HCT116 (cell line): Measurements from ENCODE around the gene NSUN2. TPM values are rescaled to one million over a fixed set of nuclear protein-coding genes. Genes with fewer than 3 reads are reported as not detected.

Source experiments
- ATAC-seq: fragments of 200-7000 bp; cut with Tn5 transposase; 2 replicates; pipeline ENCODE4 v1.9.1; 2020; ENCODE audit warnings: mild to moderate bottlenecking, moderate library complexity
- BruUV-seq: library from RNA; stranded (reverse); fragments of 400-500 nt; replicated peaks from 2 replicates; lab custom pipeline; 2021; lab: Mats Ljungman, UMichigan
- CTCF ChIA-PET: fragments of 300-600 bp; sonication (Branson Sonifier 250); formaldehyde crosslinking; loops from one replicate; lab custom pipeline; 2021; ENCODE audit warnings: antibody characterized with exemption; lab: Charles Lee
- POLR2A ChIA-PET: fragments of 300-600, 350-600 bp; sonication (Branson Sonifier 250); formaldehyde crosslinking; loops from one replicate; lab custom pipeline; 2021; ENCODE audit warnings: antibody characterized with exemption; lab: Charles Lee
- RAD21 ChIA-PET, 2 experiments: fragments of 300-600 bp; sonication (Branson Sonifier 250); formaldehyde crosslinking; loops; one replicate each; lab custom pipeline; 2023; ENCODE audit warnings: low total read pairs in 2 of 2; ENCODE audit not compliant: uncharacterized antibody in 2 of 2, unreplicated experiment in 2 of 2, low non-redundant PET in 1 of 2; lab: Charles Lee
- DNase-seq: peaks from one replicate; pipeline ENCODE4 v3.0.0-alpha.2; 2010; ENCODE audit warnings: low read depth, low spot score
- H2AFZ ChIP-seq: fragments of 200-600 bp; shearing (Covaris generic), sonication (generic); 2 replicates; pipeline ENCODE4 v1.6.1; 2017; ENCODE audit warnings: low read depth, mixed run types, mixed read lengths, antibody characterized with exemption, low read length; ENCODE audit not compliant: poor library complexity, severe bottlenecking
- H3K27ac ChIP-seq: 2 replicates; pipeline ENCODE4 v1.5.1; 2012; ENCODE audit warnings: low read depth, low read length
- H3K27me3 ChIP-seq: fragments of 200-600 bp; sonication (generic); 2 replicates; pipeline ENCODE4 v1.6.1; 2016; ENCODE audit warnings: mixed run types, low read length, mixed read lengths; ENCODE audit not compliant: insufficient read depth
- H3K36me3 ChIP-seq, 2 experiments: fragments of 200-500 bp in 1 of 2; fragments of 200-600 bp in 1 of 2; sonication (Bioruptor generic) in 1 of 2; sonication (generic) in 1 of 2; 2 replicates each; pipeline versions ENCODE4 v1.5.1 to v1.6.1; 2014 to 2016; ENCODE audit warnings: low read length in 2 of 2, inconsistent platforms in 1 of 2, mixed read lengths in 1 of 2, mixed run types in 1 of 2; ENCODE audit not compliant: insufficient read depth in 2 of 2, control insufficient read depth in 1 of 2
- H3K4me1 ChIP-seq, 2 experiments: fragments of 200-600 bp in 1 of 2; sonication (generic) in 1 of 2; 2 replicates each; pipeline versions ENCODE4 v1.5.1 to v1.6.1; 2012 to 2017; ENCODE audit warnings: low read length in 2 of 2, inconsistent platforms in 1 of 2, mild to moderate bottlenecking in 1 of 2, mixed read lengths in 1 of 2, mixed run types in 1 of 2, moderate library complexity in 1 of 2; ENCODE audit not compliant: insufficient read depth in 2 of 2, control insufficient read depth in 1 of 2
- H3K4me2 ChIP-seq: fragments of 200-600 bp; sonication (generic); 2 replicates; pipeline ENCODE4 v1.6.1; 2017; ENCODE audit warnings: mixed run types, low read length, mixed read lengths
- H3K4me3 ChIP-seq, 2 experiments: fragments of 200-600 bp in 1 of 2; sonication (generic) in 1 of 2; replicated peaks in 1 of 2; 2 replicates each; pipeline ENCODE4 v1.5.1; 2011 to 2016; ENCODE audit warnings: low read length in 2 of 2, control low read depth in 1 of 2, low read depth in 1 of 2, mild to moderate bottlenecking in 1 of 2, mixed read lengths in 1 of 2, mixed run types in 1 of 2
- H3K79me2 ChIP-seq: fragments of 200-600 bp; sonication (generic); 2 replicates; pipeline ENCODE4 v1.6.1; 2017; ENCODE audit warnings: mild to moderate bottlenecking, mixed run types, low read length, moderate library complexity, mixed read lengths; ENCODE audit not compliant: insufficient read depth
- H3K9ac ChIP-seq: fragments of 200-600 bp; sonication (generic); 2 replicates; pipeline ENCODE4 v1.6.1; 2016; ENCODE audit warnings: low read length, mixed read lengths
- H3K9me2 ChIP-seq: fragments of 200-600 bp; sonication (generic), shearing (Covaris generic); 2 replicates; pipeline ENCODE4 v1.6.1; 2017; ENCODE audit warnings: mixed run types, mild to moderate bottlenecking, moderate library complexity; ENCODE audit not compliant: insufficient read depth
- H3K9me3 ChIP-seq, 2 experiments: fragments of 200-500 bp in 1 of 2; fragments of 200-600 bp in 1 of 2; sonication (Bioruptor generic) in 1 of 2; sonication (generic) in 1 of 2; 2 replicates each; pipeline ENCODE4 v1.6.1; 2014 to 2017; ENCODE audit warnings: low read length in 2 of 2, mixed read lengths in 2 of 2, inconsistent platforms in 1 of 2, low read depth in 1 of 2, mild to moderate bottlenecking in 1 of 2, mixed run types in 1 of 2, moderate library complexity in 1 of 2; ENCODE audit not compliant: control insufficient read depth in 1 of 2, insufficient read depth in 1 of 2
- H4K20me1 ChIP-seq: fragments of 200-600 bp; sonication (generic), shearing (Covaris generic); 2 replicates; pipeline ENCODE4 v1.6.1; 2017; ENCODE audit warnings: mixed run types, mild to moderate bottlenecking, moderate library complexity; ENCODE audit not compliant: insufficient read depth
- CBX3 ChIP-seq: IDR thresholded peaks from 2 replicates; pipeline ENCODE4 v1.6.1; 2012; ENCODE audit warnings: low read depth
- ELF1 ChIP-seq: IDR thresholded peaks from 2 replicates; pipeline ENCODE4 v1.6.1; 2012; ENCODE audit warnings: low read depth, borderline replicate concordance
- EZH2 ChIP-seq: fragments of 200-600 bp; sonication (generic); IDR thresholded peaks from 2 replicates; pipeline ENCODE4 v1.6.1; 2017; ENCODE audit warnings: antibody characterized with exemption, mixed run types
- JUND ChIP-seq: IDR thresholded peaks from 2 replicates; pipeline ENCODE4 v1.6.1; 2012
- MAX ChIP-seq: IDR thresholded peaks from 2 replicates; pipeline ENCODE4 v1.6.1; 2012
- POLR2A ChIP-seq: IDR thresholded peaks from 2 replicates; pipeline ENCODE4 v1.7.0; 2011; ENCODE audit warnings: borderline replicate concordance; ENCODE audit not compliant: insufficient read depth, insufficient read length; ENCODE audit errors: extremely low read depth
- POLR2AphosphoS5 ChIP-seq: IDR thresholded peaks from 2 replicates; pipeline ENCODE4 v1.6.1; 2011; ENCODE audit warnings: mild to moderate bottlenecking, low read depth, low read length, moderate library complexity
- RAD21 ChIP-seq: IDR thresholded peaks from 2 replicates; pipeline ENCODE4 v1.6.1; 2012; ENCODE audit warnings: low read depth, mild to moderate bottlenecking
- SIN3A ChIP-seq: IDR thresholded peaks from 2 replicates; pipeline ENCODE4 v1.6.1; 2012; ENCODE audit warnings: low read depth
- ZBTB33 ChIP-seq: IDR thresholded peaks from 2 replicates; pipeline ENCODE4 v1.6.1; 2011; ENCODE audit warnings: mild to moderate bottlenecking, low read length, moderate library complexity; ENCODE audit not compliant: insufficient replicate concordance; ENCODE audit errors: extremely low read depth
- ZFX ChIP-seq: fragments of 450-650 bp; IDR thresholded peaks from 2 replicates; pipeline ENCODE4 v1.6.1; 2017
- ZNF274 ChIP-seq: fragments of 200-500 bp; sonication (Bioruptor generic); IDR thresholded peaks from 2 replicates; pipeline ENCODE4 v1.6.1; 2014; ENCODE audit warnings: mild to moderate bottlenecking, low read depth, low read length, inconsistent platforms
- intact Hi-C: fragments of 100-400 bp; cut with micrococcal nuclease; formaldehyde crosslinking; loops from 2 replicates; pipeline ENCODE4 v1.10.0; 2022
- total RNA-seq: library from RNA; stranded (reverse); gene quantifications from one replicate; pipeline ENCODE4 v1.2.1, GENCODE V29; 2021; ENCODE audit not compliant: unreplicated experiment

The NSUN2 gene
- total RNA-seq, 1 experiment from 2014 or later = 101 TPM

- TF ChIP-seq ZNF274 (no peak), JUND (no peak), ZBTB33 (no peak), CBX3 (no peak), ELF1 (no peak), SIN3A (no peak), EZH2 (no peak), ZFX (no peak), POLR2A (no peak), RAD21 (no peak), MAX (no peak), POLR2AphosphoS5 (no peak)
- Histone ChIP-seq H3K27ac (no peak overlapping the region), H3K4me3 (no peak overlapping the region), H3K27me3 (peaks cover 17% of the 10 kb centered on the region; the same call in 1 of the 2 replicates), H3K4me1 (no peaks in the 10 kb centered on the region), H3K9me3 (no peaks in the 10 kb centered on the region), H2AFZ (no peak overlapping the region), H3K36me3 (no peaks in the 10 kb centered on the region), H3K9me2 (no peaks in the 10 kb centered on the region), H3K79me2 (no peaks in the 10 kb centered on the region), H4K20me1 (no peaks in the 10 kb centered on the region), H3K4me2 (no peak overlapping the region), H3K9ac (no peak overlapping the region)
- DNase-seq = no peak
- BruUV-seq = no TSS peak
- intact Hi-C loops = no loop called here
- CTCF ChIA-PET = no interaction called here
- ATAC-seq = no peak
- RAD21 ChIA-PET = no interaction called here
- POLR2A ChIA-PET = no interaction called here
These were observed 76.6 kb downstream of the NSUN2 start for GRCh38 chr5:6556089-6556801.
